IMR-90 (cell line): Measurements from ENCODE around the gene IL2RA.

Experiments used
- CTCF ChIP-seq: conservative IDR thresholded peaks from 2 replicates; pipeline ENCODE4 v1.5.1; 2012; ENCODE audit warnings: mild to moderate bottlenecking, low read depth, low read length, improper control_type of control experiment
- MAFK ChIP-seq: IDR thresholded peaks from 2 replicates; pipeline ENCODE4 v1.6.1; 2012; ENCODE audit warnings: low read depth, low read length, improper control_type of control experiment
- RAD21 ChIP-seq: IDR thresholded peaks from 2 replicates; pipeline ENCODE4 v1.6.1; 2012; ENCODE audit warnings: low read length, improper control_type of control experiment
- SMC3 ChIP-seq: fragments of 150-350 bp; IDR thresholded peaks from 2 replicates; pipeline ENCODE4 v1.6.1; 2016; ENCODE audit warnings: low read depth, mild to moderate bottlenecking, antibody characterized with exemption, low read length, moderate library complexity
- USF2 ChIP-seq: fragments of 150-350 bp; IDR thresholded peaks from 2 replicates; pipeline ENCODE4 v1.6.1; 2017; ENCODE audit warnings: mild to moderate bottlenecking, antibody characterized with exemption, low read length, low read depth

- TF ChIP-seq SMC3 (no peak), CTCF (no peak), RAD21 (no peak), USF2 (no peak), MAFK (no peak)
Measured at GRCh38 chr10:6071181-6072175, 9.3 kb upstream of the IL2RA start.
